OCI-LY1 (cell line): Measurements from ENCODE around the gene SNX27.

Experiments
- CTCF ChIP-seq: fragments of 200-600 bp; sonication (generic), shearing (Covaris generic); IDR thresholded peaks from 2 replicates; pipeline ENCODE4 v1.5.1; 2017; ENCODE audit warnings: mild to moderate bottlenecking, antibody characterized with exemption, low read length, moderate library complexity, mixed read lengths
- EZH2 ChIP-seq: fragments of 200-600 bp; sonication (generic), shearing (Covaris generic); IDR thresholded peaks from 2 replicates; pipeline ENCODE4 v1.8.0; 2017; ENCODE audit warnings: borderline replicate concordance, mixed run types, mild to moderate bottlenecking, antibody characterized with exemption, low read length, moderate library complexity, mixed read lengths

- TF ChIP-seq CTCF (no peak), EZH2 (no peak)
Measured at GRCh38 chr1:151692226-151692625, 80.4 kb downstream of the SNX27 start.
